Measurements from ENCODE around the gene KCNQ2.
"Not testable (repeated sequence)": the region's sequence is repeated elsewhere in the genome, so short reads cannot be mapped to it uniquely, and the experiment has no call there.

The KCNQ2 gene

DNA sequence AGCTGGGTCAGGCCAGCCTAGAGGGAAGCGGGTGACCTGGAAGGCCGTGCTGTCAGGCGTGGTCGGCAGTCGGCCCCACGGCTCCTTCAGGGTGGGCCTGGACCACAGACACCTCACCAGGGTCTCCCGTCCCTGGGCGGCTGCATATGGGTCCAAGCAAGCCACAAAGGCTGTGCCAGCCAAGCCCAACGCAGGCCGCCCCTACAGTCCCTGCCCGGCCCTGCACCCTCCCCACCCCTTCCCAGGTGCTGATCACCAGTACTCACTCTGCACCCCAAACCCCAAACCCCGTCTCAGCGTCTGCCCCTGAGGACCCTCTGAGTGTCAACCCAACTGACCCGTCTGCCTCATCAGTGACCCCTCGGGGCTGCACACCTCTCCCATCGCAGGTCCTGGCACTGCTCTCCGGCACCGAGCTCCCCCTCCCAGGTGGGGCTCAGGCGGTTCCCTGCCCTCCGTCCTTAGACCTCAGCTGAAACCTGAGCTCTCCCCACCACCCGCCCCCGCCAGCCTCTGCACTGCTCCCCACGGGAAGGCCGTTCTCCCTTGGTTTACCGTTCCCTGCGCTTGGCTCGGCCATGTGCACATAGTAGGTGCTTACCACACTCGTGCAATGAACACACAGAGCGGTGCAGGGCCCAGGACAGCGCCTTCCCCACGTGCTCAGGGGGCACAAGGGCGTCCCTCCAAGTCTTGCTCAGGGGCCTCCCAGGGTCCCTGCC is 46.7 kb upstream of the KCNQ2 start:
- DNase-seq (ENCODE audit: low read depth, low spot score) = no peak
- TF ChIP-seq, protein P1, sequence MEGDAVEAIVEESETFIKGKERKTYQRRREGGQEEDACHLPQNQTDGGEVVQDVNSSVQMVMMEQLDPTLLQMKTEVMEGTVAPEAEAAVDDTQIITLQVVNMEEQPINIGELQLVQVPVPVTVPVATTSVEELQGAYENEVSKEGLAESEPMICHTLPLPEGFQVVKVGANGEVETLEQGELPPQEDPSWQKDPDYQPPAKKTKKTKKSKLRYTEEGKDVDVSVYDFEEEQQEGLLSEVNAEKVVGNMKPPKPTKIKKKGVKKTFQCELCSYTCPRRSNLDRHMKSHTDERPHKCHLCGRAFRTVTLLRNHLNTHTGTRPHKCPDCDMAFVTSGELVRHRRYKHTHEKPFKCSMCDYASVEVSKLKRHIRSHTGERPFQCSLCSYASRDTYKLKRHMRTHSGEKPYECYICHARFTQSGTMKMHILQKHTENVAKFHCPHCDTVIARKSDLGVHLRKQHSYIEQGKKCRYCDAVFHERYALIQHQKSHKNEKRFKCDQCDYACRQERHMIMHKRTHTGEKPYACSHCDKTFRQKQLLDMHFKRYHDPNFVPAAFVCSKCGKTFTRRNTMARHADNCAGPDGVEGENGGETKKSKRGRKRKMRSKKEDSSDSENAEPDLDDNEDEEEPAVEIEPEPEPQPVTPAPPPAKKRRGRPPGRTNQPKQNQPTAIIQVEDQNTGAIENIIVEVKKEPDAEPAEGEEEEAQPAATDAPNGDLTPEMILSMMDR (IDR thresholded peaks at IDR 0.05; ENCODE audit: low read depth, low read length) = no peak
- H3K4me3 ChIP-seq (ENCODE audit: low read depth, low read length) = peak overlapping the region; percentile 66
- in situ Hi-C loops (cut with HindIII; ENCODE audit: low sequenced_read_pairs) = no loop called here

DNA sequence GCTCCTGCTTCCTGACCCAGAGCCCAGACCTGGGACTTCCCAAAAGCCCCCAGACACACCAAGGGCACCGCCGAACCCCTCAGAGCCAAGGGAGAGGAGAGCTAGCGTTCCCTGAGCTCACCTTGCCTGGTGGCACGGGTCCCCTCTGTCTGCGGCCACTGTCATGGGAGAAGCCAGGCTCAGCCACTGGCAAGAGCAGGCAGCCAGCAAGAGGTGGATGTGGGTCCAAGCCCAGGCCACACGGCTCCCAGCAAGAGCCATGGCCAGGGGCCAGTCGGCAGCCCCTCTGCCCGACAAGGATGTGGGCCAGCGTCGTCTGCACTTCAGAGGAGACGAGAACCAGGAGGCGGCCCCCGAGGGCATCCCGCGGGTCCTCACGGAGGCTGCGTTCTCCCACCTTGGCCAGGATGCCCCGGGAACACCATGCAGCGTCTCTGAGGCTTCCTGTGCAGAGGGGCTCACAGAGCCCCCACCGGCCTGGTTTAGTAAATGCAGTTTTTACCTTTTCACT is 46.0 kb upstream of the KCNQ2 start:
- no peak for DNase-seq (ENCODE audit: low read depth, low spot score)
- in situ Hi-C loops (cut with HindIII; ENCODE audit: low sequenced_read_pairs) = no loop called here
- TF ChIP-seq, protein P1 (IDR thresholded peaks at IDR 0.05; ENCODE audit: low read depth, low read length) = no peak
- no peak overlapping the region for H3K4me3 ChIP-seq (ENCODE audit: low read depth, low read length)

DNA sequence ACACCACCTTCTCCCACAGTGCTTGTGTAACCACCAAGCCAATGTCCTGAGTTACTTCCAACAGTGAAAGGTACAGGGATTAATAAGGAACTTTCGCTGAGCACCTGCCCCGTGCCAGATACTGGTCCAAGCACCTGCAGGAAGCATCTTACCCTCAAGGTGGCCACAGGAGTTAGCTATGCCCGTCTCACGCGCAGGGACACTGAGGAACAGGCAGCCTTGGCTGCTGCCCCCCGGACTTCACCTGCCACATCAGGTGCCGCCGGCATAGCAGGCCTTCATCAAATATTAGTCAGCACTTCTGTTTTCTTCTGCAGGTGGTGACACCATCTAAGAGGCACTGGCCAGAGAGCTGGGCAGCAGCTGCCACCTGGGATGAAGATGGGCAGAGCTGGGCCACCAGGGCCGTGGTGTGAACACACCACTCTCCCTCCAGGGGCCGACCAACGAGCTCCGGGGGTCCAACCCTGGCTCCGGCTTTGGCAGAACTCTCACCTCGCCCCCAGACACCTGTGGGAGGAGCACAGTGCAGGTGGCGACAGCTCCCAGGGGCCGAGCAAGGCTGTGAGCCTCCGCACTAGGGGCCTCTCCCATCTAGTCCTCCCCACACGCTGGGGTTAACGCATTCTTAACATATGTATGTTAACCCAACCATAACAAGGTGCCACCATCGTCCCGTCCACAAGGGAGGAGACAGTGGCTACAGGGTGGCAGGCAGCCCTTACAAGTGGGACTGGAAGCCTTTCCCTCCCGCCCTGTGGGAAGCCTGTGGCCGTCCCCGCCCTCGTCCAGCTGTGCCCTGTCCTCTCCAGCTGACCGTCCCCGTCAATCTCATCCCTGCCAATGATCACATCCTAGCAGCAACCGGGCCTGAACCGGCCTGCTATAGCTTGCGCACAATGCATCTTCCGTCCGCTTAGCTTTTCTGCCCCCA is 45.2 kb upstream of the KCNQ2 start:
- in situ Hi-C loops (cut with HindIII; ENCODE audit: low sequenced_read_pairs) = no loop called here
- DNase-seq (ENCODE audit: low read depth, low spot score) = no peak
- no peak overlapping the region for H3K4me3 ChIP-seq (ENCODE audit: low read depth, low read length)
- TF ChIP-seq, protein P1 (IDR thresholded peaks at IDR 0.05; ENCODE audit: low read depth, low read length) = no peak

DNA sequence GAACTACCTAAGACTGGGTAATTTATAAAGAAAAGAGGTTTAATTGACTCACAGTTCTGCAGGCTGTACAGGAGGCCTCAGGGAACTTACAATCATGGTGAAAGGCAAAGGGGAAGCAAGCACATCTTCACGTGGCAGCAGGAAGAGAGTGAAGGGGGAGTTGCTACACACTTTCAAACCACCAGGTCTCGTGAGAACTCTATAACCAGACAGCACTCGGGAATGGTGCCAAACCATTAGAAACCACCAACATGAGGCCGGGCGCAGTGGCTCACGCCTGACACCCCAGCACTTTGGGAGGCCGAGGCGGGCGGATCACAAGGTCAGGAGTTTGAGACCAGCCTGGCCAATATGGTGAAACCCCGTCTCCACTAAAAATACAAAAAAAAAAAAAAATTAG is 42.1 kb upstream of the KCNQ2 start:
- DNase-seq (ENCODE audit: low read depth, low spot score); in situ Hi-C loops (cut with HindIII; ENCODE audit: low sequenced_read_pairs): not testable (repeated sequence)

DNA sequence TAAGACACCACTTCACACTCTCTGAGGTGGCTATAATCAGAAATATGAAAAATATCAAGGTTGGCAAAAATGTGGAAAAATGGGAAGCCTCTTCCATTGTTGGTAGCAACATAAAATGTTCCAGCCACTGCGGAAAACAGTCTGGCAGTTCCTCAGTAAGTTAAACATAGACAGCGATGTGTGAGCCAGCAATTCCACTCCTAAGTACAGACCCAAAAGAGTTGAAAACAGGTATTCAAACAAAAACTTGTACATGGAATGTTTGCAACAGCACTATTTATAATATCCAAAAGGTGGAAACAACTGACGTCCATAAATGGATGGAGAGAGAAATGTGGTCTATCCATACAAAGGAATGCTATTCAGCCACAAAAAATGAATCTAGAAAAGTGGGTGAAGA is 40.8 kb upstream of the KCNQ2 start:
- in situ Hi-C loops (cut with HindIII; ENCODE audit: low sequenced_read_pairs) = no loop called here
- no peak for DNase-seq (ENCODE audit: low read depth, low spot score)
- TF ChIP-seq, protein P1 (IDR thresholded peaks at IDR 0.05; ENCODE audit: low read depth, low read length) = no peak
- no peak overlapping the region for H3K4me3 ChIP-seq (ENCODE audit: low read depth, low read length)

More for the DNA sequence above, 42.1 kb upstream of the KCNQ2 start:
- H3K4me3 ChIP-seq (ENCODE audit: low read depth, low read length) = not testable (repeated sequence)

DNA sequence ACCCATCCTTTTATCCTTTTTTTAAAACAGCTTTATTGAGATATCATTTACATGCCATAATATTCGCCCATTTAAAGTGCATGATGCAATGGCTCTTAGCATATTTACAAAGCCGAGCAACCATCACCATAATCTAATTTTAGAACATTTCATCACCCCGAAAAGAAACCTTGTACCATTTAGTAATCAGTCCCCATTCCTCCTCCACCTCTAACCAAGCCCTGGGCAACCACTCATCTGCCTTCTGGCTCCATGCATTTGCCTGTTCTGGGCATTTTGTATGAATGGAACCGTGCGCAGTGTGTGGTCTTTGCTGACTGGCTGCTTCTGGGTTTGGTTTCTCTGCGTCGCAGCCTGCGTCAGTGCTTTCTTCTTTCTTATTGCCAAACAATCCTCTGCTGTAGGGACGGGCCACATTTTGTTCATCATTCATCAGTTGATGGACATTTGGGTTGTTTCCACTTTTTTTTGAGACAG is 36.7 kb upstream of the KCNQ2 start:
- in situ Hi-C loops (cut with HindIII; ENCODE audit: low sequenced_read_pairs) = no loop called here
- no peak overlapping the region for H3K4me3 ChIP-seq (ENCODE audit: low read depth, low read length)
- TF ChIP-seq, protein P1 (IDR thresholded peaks at IDR 0.05; ENCODE audit: low read depth, low read length) = no peak
- DNase-seq (ENCODE audit: low read depth, low spot score) = no peak
